COLO668 (cell line): Measurements from ENCODE around the gene MARCHF10.
"Not testable (repeated sequence)": the region's sequence is repeated elsewhere in the genome, so short reads cannot be mapped to it uniquely, and the experiment has no call there.

Source experiments
- DNase-seq: peaks from one replicate; lab custom pipeline; 2025; ENCODE audit not compliant: unreplicated experiment; lab: John Stamatoyannopoulos, UW

The MARCHF10 gene

GRCh38 chr17:62700964-62701705 lies 107.0 kb downstream of the MARCHF10 start:
- DNase-seq = no peak

GRCh38 chr17:62698459-62698858 lies 109.7 kb downstream of the MARCHF10 start:
- not testable (repeated sequence) for DNase-seq

DNA sequence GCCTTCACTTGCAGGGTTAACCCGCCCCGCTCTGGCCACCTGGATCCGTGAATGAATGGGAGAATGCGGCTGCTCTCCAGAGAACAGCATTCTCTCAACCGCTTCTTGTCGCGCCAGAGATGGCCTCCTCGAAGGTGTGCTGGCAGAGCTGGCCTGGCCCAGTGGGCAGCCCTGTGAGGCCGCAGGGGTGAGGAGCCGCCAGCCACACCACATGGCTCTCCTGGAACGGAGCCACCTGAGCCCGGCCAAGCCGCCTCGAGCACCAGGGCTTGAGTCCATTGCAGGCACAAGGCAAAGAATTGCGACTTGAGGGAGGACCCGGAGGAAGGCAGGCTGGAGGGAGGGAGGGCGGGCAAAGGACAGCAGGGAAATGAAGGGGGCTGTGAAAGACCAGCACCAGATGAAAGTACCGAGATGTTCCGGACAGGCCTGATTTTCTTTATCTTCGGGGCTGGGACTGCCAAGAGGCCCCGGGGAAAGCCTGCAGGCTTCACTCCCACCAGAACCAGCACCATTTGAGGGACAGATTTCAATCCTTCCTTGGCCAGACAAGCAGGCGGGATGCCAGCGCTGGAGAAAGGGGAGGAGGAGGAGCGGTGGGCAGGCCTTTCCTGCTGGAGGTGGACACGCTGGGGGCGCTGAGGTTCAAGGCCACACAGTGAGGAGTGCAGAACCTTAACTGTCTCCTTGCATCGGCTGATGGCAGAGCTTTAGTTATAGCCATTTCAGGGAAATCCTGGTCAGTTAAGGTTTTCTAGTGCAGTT lies 111.2 kb downstream of the MARCHF10 start:
- DNase-seq = no peak

DNA sequence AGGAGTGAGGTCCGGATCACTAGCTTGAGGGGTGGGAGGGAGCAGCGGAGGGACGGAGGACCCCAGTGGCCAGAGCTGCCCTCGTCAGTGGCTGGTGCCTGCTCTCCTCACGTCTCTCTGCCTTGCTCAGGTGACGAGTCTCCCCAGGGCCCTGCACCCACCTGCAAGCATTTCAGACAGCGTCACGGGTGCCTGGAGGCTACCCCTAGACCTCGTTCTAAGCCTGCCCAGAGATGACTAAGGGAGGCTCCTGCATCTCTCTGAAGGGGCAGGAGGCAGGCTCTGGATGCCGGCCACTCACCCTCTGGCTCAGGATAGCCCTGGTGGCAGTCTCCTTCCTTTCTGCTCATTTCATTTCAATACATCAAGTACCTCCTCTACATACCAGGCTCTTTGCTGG lies 111.9 kb downstream of the MARCHF10 start:
- no peak for DNase-seq

DNA sequence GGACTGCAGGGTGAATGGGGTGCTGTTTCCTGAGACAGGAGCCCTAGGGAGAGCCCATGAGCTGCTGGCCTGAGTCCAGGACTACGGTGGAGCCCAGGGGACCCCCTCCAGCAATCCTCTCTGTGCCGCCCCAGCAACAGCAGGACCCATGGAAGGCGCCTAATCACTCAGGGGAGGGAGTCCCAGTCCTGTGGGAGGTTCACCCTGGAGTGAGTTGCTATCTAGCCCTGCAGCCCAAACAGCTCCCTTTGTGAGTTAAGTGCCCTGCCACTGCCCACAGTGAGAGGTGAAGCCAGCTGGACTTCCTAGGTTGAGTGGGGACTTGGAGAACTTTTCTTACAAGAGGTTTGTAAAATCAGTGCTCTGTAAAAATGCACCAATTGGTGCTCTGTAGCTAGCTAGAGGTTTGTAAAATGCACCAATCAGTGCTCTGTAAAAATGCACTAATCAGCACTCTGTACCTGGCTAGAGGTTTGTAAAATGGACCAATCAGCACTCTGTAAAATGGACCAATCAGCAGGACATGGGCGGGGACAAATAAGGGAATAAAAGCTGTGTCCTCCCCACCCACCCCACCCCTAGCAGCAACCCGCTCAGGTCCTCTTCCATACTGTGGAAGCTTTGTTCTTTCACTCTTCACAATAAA lies 112.9 kb downstream of the MARCHF10 start:
- not testable (repeated sequence) for DNase-seq

- no peak for DNase-seq
Measured at GRCh38 chr17:62693616-62694409, 114.3 kb downstream of the MARCHF10 start.

DNA sequence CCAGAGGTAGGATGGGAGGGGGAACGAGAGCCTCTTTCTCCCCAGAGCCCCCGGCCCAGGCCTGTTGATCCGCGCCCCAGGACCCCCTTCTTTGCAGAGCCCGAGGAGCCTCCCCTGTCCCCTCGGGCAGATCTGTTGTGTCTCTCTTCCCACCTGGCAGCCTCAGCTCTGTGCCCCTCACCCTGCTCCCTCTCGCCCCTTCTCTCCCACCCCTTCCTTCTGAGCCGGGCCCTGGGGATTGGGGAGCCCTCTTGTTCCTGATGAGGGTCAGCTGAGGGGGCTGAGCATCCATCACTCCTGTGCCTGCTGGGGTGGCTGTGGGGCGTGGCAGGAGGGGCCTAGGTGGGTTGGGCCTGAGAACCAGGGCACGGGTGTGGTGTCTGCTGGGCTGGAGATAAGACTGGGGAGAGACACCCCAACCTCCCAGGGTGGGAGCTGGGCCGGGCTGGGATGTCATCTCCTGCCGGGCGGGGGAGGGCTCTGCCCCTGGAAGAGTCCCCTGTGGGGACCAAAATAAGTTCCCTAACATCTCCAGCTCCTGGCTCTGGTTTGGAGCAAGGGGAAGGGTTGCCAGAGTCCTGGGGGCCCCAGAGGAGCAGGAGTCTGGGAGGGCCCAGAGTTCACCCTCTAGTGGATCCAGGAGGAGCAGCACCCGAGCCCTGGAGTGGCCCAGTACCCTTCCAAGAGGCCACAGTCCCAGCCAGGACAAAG lies 115.2 kb downstream of the MARCHF10 start:
- no peak for DNase-seq

DNA sequence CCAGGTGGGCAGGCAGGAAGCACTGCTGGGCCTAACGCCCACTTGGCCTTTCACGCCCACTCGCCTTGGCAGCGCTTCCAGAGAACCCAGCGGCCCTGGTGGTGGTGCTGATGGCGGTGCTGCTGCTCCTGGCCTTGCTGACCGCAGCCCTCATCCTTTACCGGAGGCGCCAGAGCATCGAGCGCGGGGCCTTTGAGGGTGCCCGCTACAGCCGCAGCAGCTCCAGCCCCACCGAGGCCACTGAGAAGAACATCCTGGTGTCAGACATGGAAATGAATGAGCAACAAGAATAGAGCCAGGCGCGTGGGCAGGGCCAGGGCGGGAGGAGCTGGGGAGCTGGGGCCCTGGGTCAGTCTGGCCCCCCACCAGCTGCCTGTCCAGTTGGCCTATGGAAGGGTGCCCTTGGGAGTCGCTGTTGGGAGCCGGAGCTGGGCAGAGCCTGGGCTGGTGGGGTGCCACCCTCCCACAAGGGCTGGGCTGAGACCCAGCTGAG lies 115.9 kb downstream of the MARCHF10 start:
- DNase-seq = no peak

DNA sequence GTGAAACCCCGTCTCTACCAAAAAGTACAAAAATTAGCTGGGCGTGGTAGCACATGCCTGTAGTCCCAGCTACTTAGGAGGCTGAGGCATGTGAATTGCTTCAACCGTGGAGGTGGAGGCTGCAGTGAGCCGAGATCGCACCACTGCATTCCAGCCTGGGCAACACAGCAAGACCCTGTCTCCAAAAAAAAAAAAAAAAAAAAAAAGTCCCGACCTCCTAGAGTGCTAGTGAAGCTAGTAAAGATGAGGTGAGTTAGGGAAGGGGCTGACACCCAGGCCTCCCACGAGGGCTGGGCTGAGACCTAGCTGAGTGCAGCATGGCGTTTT lies 116.6 kb downstream of the MARCHF10 start:
- not testable (repeated sequence) for DNase-seq

DNA sequence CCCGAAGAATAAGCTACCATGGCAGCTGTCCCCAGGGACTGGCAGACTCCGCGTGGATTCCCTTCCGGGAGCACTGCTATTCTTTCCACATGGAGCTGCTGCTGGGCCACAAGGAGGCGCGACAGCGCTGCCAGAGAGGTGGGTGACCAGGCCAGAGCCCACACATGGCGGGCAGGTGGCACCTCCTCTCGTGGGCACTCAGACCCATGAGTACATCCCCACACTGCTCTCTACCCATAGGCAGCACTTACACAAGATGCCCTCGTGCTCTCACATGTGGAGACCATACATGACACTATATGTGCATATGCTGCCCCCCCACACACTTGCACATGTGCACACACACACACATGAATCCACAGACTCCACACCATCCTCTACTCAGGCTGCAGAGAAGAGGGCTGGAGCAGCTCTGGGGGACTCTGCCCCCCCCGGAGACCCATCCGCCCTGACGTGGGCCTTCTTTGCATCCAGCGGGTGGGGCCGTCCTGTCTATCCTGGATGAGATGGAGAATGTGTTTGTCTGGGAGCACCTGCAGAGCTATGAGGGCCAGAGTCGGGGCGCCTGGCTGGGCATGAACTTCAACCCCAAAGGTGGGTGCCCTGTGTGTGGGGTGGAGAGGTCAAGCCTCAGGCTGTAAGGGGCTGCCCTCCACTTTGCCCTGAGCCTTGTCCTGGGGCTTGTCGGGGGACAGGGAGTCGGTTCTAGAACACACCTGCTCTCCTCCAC lies 117.8 kb downstream of the MARCHF10 start:
- no peak for DNase-seq

GRCh38 chr17:62689441-62690167 lies 118.5 kb downstream of the MARCHF10 start:
- no peak for DNase-seq

DNA sequence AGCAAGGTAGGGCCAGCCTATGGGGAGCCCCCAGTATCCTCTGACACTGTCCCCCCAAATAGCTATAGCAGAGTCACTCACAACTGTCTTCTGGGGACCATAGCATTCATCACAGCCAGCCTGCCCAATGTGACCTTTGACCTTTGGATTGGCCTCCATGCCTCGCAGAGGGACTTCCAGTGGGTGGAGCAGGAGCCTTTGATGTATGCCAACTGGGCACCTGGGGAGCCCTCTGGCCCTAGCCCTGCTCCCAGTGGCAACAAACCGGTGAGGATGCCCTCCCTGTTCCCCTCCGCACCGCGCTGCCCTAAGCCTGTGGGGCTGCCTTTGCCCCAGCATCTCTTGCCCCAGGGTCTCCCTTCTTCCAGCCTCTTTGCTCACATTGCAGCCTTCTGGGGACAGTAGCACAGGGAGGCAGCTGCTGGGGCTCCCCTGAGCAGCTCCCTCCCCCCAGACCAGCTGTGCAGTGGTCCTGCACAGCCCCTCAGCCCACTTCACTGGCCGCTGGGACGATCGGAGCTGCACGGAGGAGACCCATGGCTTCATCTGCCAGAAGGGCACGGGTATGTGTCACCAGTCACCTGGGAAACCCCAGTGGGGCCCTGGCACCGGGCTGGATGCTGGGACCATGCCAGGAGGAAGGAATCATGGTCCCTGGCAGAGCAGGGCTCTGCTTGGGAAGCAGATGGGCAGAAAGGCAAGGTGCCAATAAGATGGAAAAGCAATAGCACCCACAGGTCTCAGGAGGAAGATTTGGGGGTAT lies 119.5 kb downstream of the MARCHF10 start:
- no peak for DNase-seq

DNA sequence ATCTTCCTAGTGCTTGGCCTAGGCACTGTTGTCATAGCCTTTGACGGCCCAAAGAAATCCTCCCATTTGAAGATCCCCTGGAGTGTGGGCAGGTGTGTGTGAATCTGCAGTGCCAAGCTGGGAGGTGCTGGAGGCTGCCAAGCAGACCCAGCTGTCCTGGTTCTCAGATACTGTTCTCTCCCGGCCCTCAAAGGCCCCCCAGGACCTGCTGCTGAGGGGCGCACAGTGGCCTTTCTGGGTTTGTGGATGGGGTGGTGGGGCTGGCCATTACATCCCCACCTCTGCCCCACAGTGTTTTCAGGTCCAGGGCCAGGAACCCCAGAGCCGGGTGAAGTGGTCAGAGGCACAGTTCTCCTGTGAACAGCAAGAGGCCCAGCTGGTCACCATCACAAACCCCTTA lies 120.1 kb downstream of the MARCHF10 start:
- no peak for DNase-seq

DNA sequence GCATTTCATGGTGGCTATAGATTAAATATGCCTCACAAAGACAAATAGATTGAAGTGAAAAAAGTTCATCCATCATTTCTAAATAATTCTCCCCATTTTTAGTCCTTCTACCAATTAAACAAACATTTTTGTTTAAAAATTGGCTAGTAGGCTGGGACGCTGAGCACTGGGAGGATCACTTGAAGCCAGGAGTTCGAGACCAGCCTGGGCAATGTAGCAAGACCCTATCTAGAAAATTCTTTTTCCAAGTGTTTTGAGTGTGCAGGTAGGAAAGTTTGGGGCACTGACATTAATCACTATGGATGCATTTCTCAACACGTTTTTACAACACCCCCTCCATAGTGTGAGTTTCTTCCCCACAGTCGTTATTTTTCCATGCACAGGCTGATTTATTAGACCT lies 123.9 kb downstream of the MARCHF10 start:
- no peak for DNase-seq

DNA sequence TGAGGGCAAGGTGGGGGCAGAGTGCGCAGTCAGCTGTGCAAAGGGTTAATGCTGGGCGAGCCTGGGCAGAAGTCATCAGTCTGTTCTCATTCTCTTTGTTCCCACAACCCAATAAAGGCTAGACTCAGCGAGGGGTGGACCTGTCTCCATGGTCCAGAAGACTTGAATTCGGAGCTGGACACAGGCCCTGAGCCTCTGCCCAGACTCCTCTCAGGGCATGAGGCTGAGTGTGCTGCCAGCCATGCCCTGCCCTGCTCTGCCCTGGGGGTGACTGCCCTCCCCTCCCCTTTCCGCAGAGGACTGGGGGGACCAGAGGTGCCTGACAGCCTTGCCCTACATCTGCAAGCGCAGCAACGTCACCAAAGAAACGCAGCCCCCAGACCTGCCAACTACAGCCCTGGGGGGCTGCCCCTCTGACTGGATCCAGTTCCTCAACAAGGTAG lies 126.2 kb downstream of the MARCHF10 start:
- DNase-seq = no peak

- DNase-seq = no peak
Measured at GRCh38 chr17:62681061-62681938, 126.8 kb downstream of the MARCHF10 start.

GRCh38 chr17:62680541-62681052 lies 127.5 kb downstream of the MARCHF10 start:
- DNase-seq = peak; percentile 34
